Neural cell (in vitro differentiated cells): ENCODE results near the gene TXNDC15.

Experiments used
- CTCF ChIP-seq: fragments of 450-650 bp; IDR thresholded peaks from 2 replicates; pipeline ENCODE4 v1.5.1; 2014; ENCODE audit warnings: antibody characterized with exemption, mild to moderate bottlenecking, moderate library complexity; ENCODE audit not compliant: poor library complexity, severe bottlenecking
- EP300 ChIP-seq: fragments of 450-650 bp; conservative IDR thresholded peaks from 2 replicates; pipeline ENCODE4 v1.6.1; 2014; ENCODE audit warnings: antibody characterized with exemption, mild to moderate bottlenecking, moderate library complexity; ENCODE audit not compliant: poor library complexity, severe bottlenecking
- EZH2 ChIP-seq: fragments of 200-600, 300-800 bp; shearing (Covaris generic), sonication (generic); IDR thresholded peaks from 2 replicates; pipeline ENCODE4 v1.6.1; 2014; ENCODE audit warnings: antibody characterized with exemption, low read length, borderline replicate concordance, mild to moderate bottlenecking; ENCODE audit not compliant: insufficient read depth, poor library complexity, severe bottlenecking
- MXI1 ChIP-seq: fragments of 450-650 bp; conservative IDR thresholded peaks from 2 replicates; pipeline ENCODE4 v1.6.1; 2014; ENCODE audit warnings: antibody characterized with exemption, mild to moderate bottlenecking; ENCODE audit not compliant: poor library complexity, severe bottlenecking
- POLR2AphosphoS5 ChIP-seq: IDR thresholded peaks from 2 replicates; pipeline ENCODE4 v1.6.1; 2012
- REST ChIP-seq: IDR thresholded peaks from 2 replicates; pipeline ENCODE4 v1.6.1; 2012; ENCODE audit warnings: borderline replicate concordance
- SMC3 ChIP-seq: fragments of 450-650 bp; conservative IDR thresholded peaks from 2 replicates; pipeline ENCODE4 v1.6.1; 2014; ENCODE audit warnings: antibody characterized with exemption, mild to moderate bottlenecking, moderate library complexity; ENCODE audit not compliant: poor library complexity
- TAF1 ChIP-seq: IDR thresholded peaks from 2 replicates; pipeline ENCODE4 v1.6.1; 2012; ENCODE audit warnings: low read depth

GRCh38 chr5:134879456-134879855, 5.3 kb downstream of the TXNDC15 start:
- TF ChIP-seq EZH2 (no peak), CTCF (no peak), MXI1 (no peak), EP300 (no peak), POLR2AphosphoS5 (no peak), TAF1 (no peak), REST (no peak), SMC3 (no peak)
